Skeletal muscle satellite cell (primary cell): ENCODE results near the gene ASCC1. TPM values are rescaled to one million over a fixed set of nuclear protein-coding genes. Genes with fewer than 3 reads are reported as not detected.

ENCODE experiments used
- H3K27me3 ChIP-seq: 2 replicates; pipeline ENCODE4 v1.7.0; 2013; ENCODE audit warnings: low read length; ENCODE audit not compliant: control insufficient read depth, insufficient read depth
- H3K36me3 ChIP-seq: 2 replicates; pipeline ENCODE4 v1.7.0; 2013; ENCODE audit warnings: mild to moderate bottlenecking, control low read depth, low read length; ENCODE audit not compliant: insufficient read depth
- H3K4me1 ChIP-seq: 2 replicates; pipeline ENCODE4 v1.7.0; 2013; ENCODE audit warnings: low read length; ENCODE audit not compliant: control insufficient read depth, insufficient read depth
- H3K4me2 ChIP-seq: 2 replicates; pipeline ENCODE4 v1.7.0; 2013; ENCODE audit warnings: mild to moderate bottlenecking, low read length
- H3K4me3 ChIP-seq: 2 replicates; pipeline ENCODE4 v1.7.0; 2013; ENCODE audit warnings: low read length
- H3K9ac ChIP-seq: 2 replicates; pipeline ENCODE4 v1.7.0; 2013; ENCODE audit warnings: mild to moderate bottlenecking, low read depth, low read length, moderate library complexity
- H3K9me3 ChIP-seq: replicated peaks from 2 replicates; pipeline ENCODE4 v1.7.0; 2013; ENCODE audit warnings: mild to moderate bottlenecking, control low read depth, low read length
- small RNA-seq: library from RNA; depleted of rRNA; stranded (forward); fragments of <200 nt; gene quantifications from one replicate; pipeline ENCODE3, GENCODE V24; 2012

Gene ASCC1

GRCh38 chr10:72056932-72057751, 158.9 kb downstream of the ASCC1 start:
- no peaks in the 10 kb centered on the region for H3K4me1 ChIP-seq
- H3K4me3 ChIP-seq: no peak overlapping the region
- H3K27me3 ChIP-seq: peaks cover 46% of the 10 kb centered on the region
- no peak overlapping the region for H3K9ac ChIP-seq
- no peaks in the 10 kb centered on the region for H3K9me3 ChIP-seq
- no peak overlapping the region for H3K4me2 ChIP-seq
- no peaks in the 10 kb centered on the region for H3K36me3 ChIP-seq

GRCh38 chr10:72056113-72056512, 160.0 kb downstream of the ASCC1 start:
- Histone ChIP-seq H3K9me3 (no peaks in the 10 kb centered on the region), H3K9ac (no peak overlapping the region), H3K4me2 (no peak overlapping the region), H3K27me3 (peaks cover 45% of the 10 kb centered on the region), H3K4me3 (no peak overlapping the region), H3K36me3 (no peaks in the 10 kb centered on the region), H3K4me1 (no peaks in the 10 kb centered on the region)

- Histone ChIP-seq H3K27me3 (peaks cover 28% of the 10 kb centered on the region), H3K9ac (no peak overlapping the region), H3K36me3 (no peaks in the 10 kb centered on the region), H3K4me2 (no peak overlapping the region), H3K4me1 (no peaks in the 10 kb centered on the region), H3K4me3 (no peak overlapping the region), H3K9me3 (peaks cover 5% of the 10 kb centered on the region)
These were observed 162.4 kb downstream of the ASCC1 start for GRCh38 chr10:72053690-72054089.

- Histone ChIP-seq H3K4me1 (no peaks in the 10 kb centered on the region), H3K4me3 (no peak overlapping the region), H3K36me3 (no peaks in the 10 kb centered on the region), H3K9ac (no peak overlapping the region), H3K4me2 (no peak overlapping the region), H3K9me3 (peaks cover 5% of the 10 kb centered on the region), H3K27me3 (peaks cover 14% of the 10 kb centered on the region)
These were observed 165.2 kb downstream of the ASCC1 start for GRCh38 chr10:72050873-72051272.

GRCh38 chr10:72049969-72050781, 165.9 kb downstream of the ASCC1 start:
- H3K4me1 ChIP-seq: no peaks in the 10 kb centered on the region
- H3K27me3 ChIP-seq: peaks cover 10% of the 10 kb centered on the region
- H3K4me3 ChIP-seq: no peak overlapping the region
- peaks cover 5% of the 10 kb centered on the region for H3K9me3 ChIP-seq
- H3K36me3 ChIP-seq: no peaks in the 10 kb centered on the region
- H3K9ac ChIP-seq: no peak overlapping the region
- H3K4me2 ChIP-seq: no peak overlapping the region

GRCh38 chr10:72049472-72049871, 166.6 kb downstream of the ASCC1 start:
- Histone ChIP-seq H3K4me3 (no peak overlapping the region), H3K9ac (no peak overlapping the region), H3K36me3 (no peaks in the 10 kb centered on the region), H3K9me3 (peaks cover 5% of the 10 kb centered on the region), H3K4me1 (no peaks in the 10 kb centered on the region), H3K27me3 (peaks cover 10% of the 10 kb centered on the region), H3K4me2 (no peak overlapping the region)

- Histone ChIP-seq H3K36me3 (no peaks in the 10 kb centered on the region), H3K4me1 (no peaks in the 10 kb centered on the region), H3K4me2 (no peak overlapping the region), H3K9me3 (peaks cover 5% of the 10 kb centered on the region), H3K9ac (peak overlapping the region; percentile 4), H3K27me3 (peaks cover 10% of the 10 kb centered on the region), H3K4me3 (no peak overlapping the region)
These were observed 167.5 kb downstream of the ASCC1 start for GRCh38 chr10:72048450-72049124.

Small RNAs within 50 kb of the gene (small RNA-seq; reads per million reads assigned to genes)
- gene RF00019 (not detected), gene RF00340 (not detected)
